ENCODE measurements around the gene MUCL3.
"Not testable (repeated sequence)": the region's sequence is repeated elsewhere in the genome, so short reads cannot be mapped to it uniquely, and the experiment has no call there.

MUCL3 gene

DNA sequence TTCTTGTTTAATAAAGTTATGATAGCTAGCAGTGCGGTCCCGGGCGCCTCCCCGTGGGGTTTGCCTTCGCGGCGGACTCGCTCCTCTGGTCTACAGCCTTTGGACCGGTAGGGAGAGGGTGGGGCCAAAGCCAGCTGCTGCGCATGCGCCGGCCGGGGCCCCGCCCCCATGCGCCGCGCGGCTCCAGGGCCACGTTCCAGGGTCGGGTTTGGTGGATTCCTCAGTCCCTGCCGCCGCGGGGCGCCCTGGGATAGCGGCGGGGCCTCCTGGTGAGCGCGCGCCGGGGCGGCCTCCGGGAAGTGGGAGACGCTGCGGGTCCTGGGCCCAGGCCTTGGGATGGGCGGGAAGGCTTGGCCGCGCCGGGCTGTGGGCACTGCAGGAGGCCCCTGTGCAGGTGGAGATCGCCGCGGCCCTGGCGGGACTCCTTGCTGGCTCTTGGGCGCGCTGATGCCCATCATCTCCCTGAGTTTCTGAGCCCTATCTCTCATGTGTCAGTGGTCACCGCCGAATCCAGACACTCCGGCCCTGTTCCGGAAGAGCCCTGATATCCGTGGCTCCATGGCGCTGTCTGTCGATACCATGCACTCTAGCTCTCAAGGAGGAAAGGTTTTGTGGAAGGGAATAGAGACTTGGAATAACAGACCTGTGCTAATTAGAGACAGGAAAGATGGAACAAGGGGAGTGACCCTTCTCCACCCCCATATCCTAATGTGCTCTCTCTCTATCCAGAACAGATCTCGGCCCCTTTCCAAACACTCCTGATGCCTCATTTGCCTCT lies 26.5 kb upstream of the MUCL3 start, which contains the start of gene VARS2:
Gene VARS2, plus strand, starts transcription at position 163 of the 778 bp plus-strand sequence. Its CDS starts 599 bp downstream, at position 762.
- peak; percentile 96 for DNase-seq

DNA sequence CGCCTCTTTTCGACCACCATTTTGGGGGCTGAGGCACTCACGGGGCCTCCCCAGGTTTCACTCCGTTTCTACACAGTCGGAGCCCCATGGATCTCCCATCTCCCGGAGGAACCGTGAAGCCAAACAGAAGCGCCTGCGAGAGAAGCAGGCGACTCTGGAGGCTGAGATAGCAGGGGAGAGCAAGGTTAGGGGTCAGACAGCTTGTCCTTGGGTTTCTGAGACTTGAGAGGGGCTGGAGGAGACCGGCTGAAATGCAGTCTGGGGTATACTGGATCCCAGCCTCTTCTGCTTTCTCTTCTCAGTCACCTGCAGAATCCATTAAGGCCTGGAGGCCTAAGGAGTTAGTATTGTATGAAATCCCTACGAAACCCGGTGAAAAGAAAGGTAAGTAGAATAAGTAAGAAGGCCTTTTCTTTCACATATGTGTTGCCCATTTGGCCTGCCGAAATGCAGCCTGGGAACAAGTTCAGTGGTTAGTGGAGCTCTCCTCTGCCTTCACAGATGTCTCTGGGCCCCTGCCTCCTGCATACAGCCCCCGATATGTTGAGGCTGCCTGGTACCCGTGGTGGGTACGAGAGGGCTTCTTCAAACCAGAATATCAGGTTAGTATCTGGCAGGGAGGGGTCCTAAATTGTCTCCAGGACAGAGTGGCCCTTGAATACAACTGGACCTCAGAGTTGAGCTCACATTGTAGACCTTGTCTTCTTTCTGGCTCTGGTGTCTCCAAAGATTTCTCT lies 25.8 kb upstream of the MUCL3 start:
- DNase-seq = no peak

DNA sequence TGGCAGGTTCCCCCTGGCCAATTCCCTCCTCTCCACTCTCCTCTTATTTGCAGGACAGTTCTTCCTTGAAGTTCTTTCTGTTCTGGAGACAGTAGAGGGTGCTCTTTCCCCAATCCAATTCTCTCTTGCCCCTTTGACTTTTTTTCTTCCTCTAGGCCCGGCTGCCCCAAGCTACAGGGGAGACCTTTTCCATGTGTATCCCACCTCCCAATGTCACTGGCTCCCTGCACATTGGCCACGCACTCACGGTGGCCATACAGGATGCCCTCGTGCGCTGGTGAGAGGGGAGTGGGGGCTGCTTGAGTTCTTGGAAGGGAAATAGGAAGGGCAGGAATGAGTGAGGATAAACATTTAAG lies 25.2 kb upstream of the MUCL3 start:
- DNase-seq = peak; percentile 73

DNA sequence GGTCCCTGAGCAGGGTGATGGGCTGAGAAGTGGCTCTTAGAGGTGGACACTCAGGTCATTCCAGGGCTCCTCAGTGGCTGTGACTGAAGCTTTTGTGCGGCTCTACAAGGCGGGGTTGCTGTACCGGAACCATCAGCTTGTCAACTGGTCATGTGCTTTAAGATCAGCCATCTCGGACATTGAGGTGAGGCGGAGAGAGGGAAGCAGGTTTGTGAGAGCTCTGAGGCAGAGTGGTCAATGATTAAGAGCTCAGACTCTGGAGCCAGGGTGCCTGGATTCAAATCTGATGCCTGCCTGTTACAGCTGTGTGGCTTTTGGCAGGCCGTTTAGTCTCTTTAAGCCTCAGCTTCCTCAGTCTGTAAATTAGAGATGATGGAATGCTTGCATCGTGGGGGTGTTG lies 23.7 kb upstream of the MUCL3 start:
- no peak for DNase-seq

DNA sequence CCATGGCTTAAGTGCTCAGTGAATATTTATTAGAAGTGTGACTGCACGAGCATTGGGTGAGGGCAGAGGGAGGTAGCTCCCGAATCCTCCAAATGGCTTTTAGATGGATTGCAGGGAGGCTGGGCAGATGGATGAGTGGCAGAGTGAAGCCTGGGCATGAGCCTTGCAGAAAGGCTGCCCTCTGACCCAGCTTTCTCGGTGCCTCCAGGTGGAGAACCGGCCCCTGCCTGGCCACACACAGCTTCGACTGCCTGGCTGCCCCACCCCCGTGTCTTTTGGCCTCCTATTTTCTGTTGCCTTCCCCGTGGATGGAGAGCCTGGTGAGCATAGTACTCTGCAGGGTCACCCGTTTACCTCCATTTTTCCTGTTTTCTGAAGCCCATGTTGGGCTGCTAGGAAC lies 23.3 kb upstream of the MUCL3 start:
- no peak for DNase-seq

DNA sequence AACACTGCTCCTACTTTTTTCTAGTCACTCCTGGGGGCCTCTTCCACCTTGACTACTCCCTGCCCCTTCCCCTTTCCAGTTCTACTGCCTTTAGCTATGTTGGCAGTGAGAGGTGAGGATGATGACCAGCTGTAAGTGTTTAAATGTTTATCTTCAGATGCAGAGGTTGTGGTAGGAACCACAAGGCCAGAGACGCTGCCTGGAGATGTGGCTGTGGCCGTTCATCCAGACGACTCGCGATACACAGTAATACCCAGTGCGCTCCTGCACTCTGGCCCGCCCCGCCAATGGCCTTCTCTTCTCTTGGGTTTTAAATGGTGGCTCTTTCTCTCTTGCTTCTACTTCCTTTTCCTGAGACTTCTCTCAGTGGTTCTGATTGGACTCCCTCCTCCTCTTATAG lies 22.1 kb upstream of the MUCL3 start:
- DNase-seq = no peak

DNA sequence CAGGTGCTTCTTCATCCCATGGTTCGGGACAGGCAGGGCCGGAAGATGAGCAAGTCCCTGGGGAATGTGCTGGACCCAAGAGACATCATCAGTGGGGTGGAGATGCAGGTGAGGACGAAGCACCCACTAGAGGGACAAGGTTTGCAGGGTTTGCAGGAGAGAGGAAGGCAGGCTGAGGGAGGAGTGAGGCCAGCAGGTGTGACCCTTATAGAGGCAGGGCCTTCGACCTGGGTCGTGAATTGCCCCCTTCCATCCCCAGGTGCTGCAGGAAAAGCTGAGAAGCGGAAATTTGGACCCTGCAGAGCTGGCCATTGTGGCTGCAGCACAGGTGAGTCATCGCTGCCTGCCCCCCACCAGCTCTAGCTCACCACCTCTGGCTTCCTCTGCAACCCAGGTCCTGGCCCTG lies 18.3 kb upstream of the MUCL3 start:
- peak; percentile 67 for DNase-seq

DNA sequence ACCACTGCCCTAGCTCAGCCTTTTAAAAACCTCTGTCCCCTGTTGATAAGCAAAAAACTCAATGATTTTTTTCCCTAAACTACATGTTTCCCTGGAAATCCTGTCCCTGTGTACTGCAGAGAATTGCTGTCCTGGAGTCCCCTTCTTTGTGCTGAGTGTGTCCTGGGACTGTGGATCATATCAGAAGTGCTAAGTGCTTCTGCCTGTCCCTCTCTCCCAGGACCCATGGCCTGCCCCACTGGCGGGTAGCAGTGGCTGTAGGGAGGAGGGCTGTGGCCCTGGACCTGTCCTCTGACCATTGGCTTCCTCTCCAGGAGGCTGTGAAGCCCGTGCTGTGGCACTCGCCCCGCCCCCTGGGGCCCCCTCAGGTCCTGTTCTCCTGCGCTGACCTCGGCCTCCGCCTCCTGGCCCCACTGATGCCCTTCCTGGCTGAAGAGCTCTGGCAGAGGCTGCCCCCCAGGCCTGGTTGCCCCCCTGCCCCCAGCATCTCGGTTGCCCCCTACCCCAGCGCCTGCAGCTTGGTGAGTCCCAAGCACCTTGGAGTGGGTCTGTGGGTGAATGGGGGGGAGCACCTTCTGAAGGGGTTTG lies 16.6 kb upstream of the MUCL3 start:
- DNase-seq = not testable (repeated sequence)

DNA sequence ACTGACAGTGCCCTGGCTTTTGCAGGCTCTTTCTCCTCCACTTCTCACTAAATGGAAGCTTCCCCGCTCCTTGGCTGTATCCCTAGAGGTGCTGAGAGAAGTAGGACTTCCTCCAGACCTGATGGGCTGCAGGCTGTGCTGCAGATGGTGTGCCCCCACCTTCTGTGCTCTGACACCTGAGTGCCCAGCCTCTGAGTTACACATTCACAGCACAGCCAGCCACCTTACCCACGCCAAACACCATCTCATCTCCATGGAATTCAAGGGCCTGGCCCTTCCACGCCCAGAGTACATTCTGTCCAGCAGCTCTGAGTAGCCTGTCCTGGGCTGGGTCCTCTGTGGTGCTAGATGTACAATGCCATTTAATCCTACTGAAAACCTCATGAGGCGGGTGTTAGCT lies 14.1 kb upstream of the MUCL3 start:
- no peak for DNase-seq

DNA sequence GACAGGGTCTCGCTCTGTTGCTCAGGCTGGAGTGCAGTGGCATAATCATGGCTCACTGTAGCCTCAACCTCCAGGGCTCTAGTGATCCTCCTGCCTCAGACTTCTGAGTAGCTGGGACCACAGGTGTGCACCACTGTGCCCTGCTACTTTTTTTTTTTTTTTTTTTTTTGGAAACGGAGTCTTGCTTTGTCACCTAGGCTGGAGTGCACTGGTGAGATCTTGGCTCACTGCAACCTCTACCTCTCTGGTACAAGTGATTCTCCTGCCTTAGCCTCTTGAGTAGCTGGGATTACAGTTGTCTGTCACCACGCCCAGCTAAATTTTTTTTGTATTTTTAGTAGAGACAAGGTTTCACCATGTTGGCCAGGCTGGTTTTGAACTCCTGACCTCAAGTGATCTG lies 13.7 kb upstream of the MUCL3 start:
- DNase-seq = not testable (repeated sequence)

DNA sequence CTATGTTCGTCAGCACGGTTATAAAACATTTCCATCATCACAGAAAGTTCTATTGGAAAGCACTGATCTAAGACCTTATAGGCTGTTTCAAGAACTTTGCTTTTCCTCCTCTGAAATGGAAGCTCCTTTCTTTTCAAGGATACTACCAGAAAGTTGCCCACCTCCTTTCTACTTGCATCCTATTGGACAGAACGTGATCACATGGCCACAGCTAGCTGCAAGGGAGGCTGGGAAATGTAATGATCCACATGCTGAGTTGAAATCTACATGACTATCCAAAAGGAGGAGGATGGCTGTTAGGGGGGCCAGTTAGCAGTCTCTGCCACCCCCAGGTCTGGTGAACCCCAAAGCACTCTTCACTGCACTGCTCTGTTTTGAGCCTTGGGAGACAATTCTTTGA lies 12.1 kb upstream of the MUCL3 start:
- DNase-seq = no peak

DNA sequence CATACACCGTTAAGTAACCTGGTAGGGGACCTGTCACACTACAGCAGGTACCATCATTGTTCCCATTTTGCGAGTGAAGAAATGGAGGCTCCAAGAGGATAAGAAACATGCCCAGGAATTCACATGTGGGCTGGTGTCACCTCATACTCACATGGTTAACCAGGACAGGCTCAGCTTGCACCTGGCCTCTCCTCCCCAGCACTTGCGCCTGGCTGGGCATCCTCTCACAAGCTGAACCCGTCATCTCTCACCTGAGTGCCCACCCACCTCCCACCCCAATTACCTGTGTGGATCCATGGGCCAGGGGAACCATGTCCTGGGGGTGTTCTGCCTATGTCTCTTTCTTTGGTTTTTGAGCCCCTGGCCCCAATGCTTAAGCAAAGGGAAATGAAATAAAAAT lies 10.3 kb upstream of the MUCL3 start:
- DNase-seq = no peak

DNA sequence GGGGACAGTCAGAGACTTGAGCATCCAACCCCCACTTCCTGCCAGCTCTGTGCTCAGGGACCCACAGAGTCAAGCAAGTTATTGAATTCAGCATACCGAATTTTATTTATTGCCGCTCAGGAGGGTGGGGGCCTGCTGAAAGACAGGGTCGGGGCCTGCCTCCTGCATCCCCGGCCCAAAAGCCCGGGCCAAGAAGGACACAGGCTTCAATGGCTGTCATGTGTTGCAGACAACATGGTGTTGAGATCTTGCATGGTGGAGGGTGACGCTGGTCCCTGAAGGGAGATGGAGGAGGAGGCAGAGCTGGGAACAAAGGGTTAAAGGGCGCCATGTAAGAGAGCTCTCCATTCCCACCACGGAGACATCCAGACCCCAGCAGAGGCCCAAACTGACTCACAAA lies 9.5 kb upstream of the MUCL3 start:
- DNase-seq = no peak

DNA sequence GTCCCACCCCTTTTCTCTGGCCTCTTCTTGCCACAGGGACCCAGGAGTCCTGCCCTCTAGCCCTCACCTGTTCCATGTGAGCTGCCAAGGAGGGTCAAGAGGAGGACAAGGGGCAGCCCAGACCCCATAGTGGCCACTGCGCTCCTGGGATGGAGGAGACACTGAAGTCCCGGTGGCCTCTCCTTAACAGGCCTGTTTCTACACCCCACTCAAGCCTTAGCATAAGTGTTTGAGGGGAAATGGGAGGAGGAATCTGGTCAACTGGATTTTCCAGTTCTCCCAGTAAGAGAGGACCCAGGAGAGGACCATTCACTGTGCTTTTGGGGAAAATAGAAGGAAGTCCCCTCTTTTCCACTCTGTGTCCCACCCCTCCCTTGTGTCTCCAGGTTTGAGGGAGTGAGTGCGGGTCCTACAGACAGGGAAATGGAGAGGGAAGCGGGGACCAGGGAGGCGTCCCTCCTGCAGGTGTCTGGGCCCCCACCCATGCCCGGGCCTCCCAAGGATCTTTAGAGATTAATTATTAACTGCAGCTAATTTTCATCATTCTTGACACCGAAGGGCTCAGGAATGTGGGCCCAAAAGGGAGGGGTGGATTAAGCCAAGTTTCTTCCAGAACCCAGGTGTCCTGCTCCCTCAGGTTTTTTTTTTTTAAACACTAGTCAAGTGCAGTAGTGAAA lies 8.7 kb upstream of the MUCL3 start, which contains the start of gene SFTA2:
Gene SFTA2, minus strand, starts transcription at position 202 of the 677 bp plus-strand sequence. Its CDS starts 74 bp downstream, at position 128.
- DNase-seq = no peak

DNA sequence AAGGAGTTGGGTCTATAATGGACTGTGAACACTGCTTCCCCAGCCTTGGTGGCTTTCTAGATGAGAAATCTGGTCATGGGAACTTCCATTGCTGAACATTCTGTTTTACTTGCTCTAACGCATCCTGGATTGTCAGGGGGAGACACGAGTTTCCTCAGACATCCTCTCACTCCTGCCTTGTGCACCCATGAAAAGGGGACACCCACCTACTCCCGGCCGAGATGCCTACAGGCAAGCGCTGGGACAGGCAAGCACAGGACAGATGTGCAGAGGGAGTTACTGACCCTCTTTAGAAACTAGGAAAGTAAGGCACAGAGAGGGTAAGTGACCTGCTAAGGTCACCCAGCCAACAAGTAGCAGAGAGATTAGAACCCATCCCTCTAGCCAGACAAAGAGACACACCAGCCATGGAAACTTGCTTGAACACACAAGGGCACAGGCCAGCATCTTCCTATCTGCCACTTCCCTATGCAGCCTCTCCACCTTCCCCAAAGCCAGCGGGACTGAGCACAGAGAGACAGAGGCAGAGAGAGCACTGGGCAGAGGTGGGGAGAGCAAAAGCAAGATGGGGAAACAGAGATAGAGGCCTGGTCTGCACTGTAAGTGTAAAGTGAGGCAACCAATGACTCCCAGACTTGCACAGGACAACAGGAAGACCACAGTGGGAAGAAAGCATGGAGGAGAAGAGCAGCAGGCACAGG lies 8.0 kb upstream of the MUCL3 start:
- no peak for DNase-seq

DNA sequence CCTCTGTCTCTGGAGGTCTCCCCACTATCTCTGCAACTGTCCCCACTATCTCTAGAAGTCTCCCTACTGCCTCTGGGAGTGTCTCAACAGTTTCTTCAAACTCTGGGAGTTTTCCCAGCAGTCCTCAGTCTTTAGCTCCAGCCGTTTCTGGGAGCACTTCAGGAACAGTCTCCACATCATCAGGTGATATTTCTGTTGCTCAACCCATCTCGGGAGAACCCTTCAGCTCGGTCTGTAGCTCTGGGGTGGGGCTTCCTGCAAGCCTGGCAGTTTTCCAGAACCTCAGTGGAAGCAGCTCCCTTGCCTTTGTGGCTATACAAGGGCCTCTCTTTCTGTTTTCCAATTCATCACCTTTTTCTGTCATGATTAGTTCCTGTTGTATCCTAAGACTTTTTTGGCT lies 5.8 kb upstream of the MUCL3 start:
- no peak for DNase-seq

DNA sequence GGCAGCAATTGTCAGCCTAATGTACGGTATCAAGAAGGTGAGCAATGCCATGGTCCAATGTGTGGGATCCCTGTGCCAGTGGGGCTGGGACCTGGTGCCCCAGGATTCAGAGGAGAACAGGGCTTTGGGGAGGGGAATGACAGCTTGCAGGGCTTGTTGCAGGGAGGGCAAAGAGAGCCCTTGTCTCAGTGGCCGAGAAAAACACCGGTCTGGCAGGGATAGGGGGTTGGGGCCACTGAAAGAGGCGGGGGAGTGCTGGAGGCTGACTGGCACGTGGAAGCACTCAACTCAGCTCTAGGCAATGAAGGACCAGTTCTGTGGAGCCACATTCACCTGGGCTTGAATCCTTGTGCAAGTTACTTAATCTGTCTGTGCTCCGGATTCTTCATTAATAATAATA lies 3.5 kb upstream of the MUCL3 start:
- no peak for DNase-seq

DNA sequence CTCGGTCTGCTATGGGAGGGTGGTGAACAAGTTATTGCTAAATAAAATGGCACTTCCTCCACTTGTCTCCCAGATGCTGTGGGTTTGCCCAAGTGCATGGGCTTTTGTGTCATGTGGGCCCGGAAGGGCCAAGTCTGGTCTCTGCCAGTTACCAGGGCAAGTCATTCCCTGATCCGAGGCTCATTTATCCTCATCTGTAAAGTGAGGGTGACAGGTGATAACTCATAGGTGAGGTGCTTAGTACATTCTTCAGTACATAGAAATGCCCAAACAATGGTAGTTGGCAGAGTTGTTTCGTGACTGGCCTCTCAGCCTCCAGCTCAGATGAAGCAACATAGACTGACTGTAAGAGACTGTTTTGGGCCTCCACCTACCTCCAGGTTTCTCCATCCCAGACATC lies 2.0 kb upstream of the MUCL3 start:
- DNase-seq = no peak

DNA sequence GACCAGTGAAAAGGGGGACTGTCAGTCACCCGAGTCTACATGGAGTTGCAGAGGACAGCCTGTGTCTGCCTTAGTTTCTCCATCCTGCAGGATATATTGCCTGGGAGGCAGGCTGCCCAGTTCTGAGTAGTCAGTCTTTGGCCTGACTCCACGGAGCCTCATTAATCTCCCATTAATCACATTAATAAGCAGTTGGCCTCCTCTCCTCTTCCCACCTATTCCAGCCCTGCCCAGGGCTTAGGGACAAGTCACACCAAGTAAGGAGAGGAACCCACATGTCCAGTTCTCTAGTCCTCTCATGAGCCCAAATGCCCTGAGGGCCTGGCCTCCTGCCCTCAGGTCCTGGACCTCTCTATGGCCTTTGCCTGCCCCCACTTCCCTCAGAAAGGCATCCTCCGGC lies 1.3 kb upstream of the MUCL3 start:
- no peak for DNase-seq

DNA sequence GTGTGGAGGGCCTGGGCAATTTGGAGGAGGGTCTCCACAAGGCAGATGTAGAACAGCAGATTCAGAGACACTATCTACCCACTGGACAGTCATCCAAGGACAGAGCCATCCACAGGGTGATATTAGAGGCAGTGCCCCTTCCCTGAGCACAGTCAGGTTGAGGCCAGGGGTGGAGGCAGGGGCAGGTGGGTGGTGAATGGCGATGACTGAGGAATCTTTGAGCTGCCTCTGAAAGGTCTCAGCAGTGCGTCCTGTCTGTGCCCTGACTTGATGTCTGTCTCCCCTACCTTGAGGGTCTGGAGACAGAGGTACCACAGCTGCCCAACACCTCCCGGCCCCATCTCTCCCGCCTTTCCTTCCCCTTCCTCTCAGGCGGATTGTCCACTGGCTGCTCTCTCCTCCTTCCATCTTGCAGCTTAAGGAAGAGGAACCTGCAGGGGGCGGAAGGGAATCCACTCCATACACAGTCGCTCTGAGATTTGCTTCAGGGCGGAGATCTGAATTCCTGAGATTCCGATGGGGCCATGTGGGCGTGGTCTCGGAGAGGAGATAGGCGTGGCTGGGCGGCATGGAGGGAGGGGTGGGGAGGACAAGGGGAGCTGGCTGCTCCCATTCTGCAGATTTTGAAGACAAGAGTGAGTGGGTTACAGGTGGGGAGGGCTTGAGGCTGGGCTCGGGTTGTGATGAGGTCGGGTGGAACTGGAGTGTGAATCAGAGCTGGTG lies 1.7 kb downstream of the MUCL3 start:
- DNase-seq = peak; percentile 96

DNA sequence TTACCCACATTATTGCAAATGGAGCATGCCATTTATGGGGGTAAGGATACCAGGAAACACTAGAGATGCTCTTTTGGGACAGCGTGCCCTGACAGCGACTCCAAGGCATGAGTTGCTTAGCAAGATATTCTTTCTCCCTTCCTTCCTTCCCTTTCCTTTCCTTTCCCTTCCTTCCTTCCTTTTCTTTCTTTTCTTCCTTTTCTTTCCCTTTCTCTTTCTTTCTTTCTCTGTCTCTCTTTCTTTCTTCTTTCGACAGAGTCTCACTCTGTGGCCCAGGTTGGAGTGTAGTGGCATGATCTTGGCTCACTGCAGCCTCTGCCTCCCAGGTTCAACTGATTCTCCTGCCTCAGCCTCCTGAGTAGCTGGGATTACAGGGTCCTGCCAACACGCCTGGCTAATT lies 3.3 kb downstream of the MUCL3 start:
- DNase-seq = no peak

DNA sequence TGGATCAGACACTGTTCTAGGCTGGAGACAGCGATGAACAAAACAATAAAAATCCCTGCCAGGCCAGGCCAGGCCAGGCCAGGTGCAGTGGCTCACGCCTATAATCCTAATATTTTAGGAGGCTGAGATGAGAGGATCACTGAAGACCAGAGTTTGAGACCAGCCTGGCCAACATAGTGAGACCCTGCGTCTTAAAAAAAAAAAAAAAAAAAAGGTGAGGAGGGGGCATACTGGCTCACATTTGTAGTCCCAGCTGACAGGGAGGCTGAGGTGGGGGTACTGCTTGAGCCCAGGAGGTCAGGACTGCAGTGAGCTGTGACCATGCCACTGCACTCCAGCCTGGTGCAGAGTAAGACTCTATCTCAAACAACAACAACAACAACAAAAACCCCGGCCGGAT lies 4.5 kb downstream of the MUCL3 start:
- DNase-seq = no peak

Measured in islet precursor cell (in vitro differentiated cells).